ENCODE results near the gene DCLK3. TPM values are rescaled to one million over a fixed set of nuclear protein-coding genes. Genes with fewer than 3 reads are reported as not detected.

The DCLK3 gene
- total RNA-seq, 1 donor, result under 0.01 TPM

- Histone ChIP-seq H3K9me3 (ENCODE audit: low read depth, low read length) (no peaks in the 10 kb centered on the region), H3K4me1 (ENCODE audit: insufficient read depth, low read length) (no peaks in the 10 kb centered on the region), H3K4me3 (ENCODE audit: low read length) (no peak overlapping the region), H3K27me3 (ENCODE audit: insufficient read depth, low read length) (no peaks in the 10 kb centered on the region)
Observed at GRCh38 chr3:36704280-36704679, 60.1 kb downstream of the DCLK3 start.

- no peaks in the 10 kb centered on the region for H3K9me3 ChIP-seq (ENCODE audit: low read depth, low read length)
- H3K4me1 ChIP-seq (ENCODE audit: insufficient read depth, low read length), result no peaks in the 10 kb centered on the region
- H3K27me3 ChIP-seq (ENCODE audit: insufficient read depth, low read length), result no peaks in the 10 kb centered on the region
- H3K4me3 ChIP-seq (ENCODE audit: low read length), result no peak overlapping the region
Observed at GRCh38 chr3:36701249-36701572, 63.1 kb downstream of the DCLK3 start.

GRCh38 chr3:36700537-36701248 lies 63.7 kb downstream of the DCLK3 start:
- no peaks in the 10 kb centered on the region for H3K4me1 ChIP-seq (ENCODE audit: insufficient read depth, low read length)
- no peak overlapping the region for H3K4me3 ChIP-seq (ENCODE audit: low read length)
- H3K27me3 ChIP-seq (ENCODE audit: insufficient read depth, low read length), result no peaks in the 10 kb centered on the region
- no peaks in the 10 kb centered on the region for H3K9me3 ChIP-seq (ENCODE audit: low read depth, low read length)

GRCh38 chr3:36698314-36698713 lies 66.0 kb downstream of the DCLK3 start:
- H3K4me1 ChIP-seq (ENCODE audit: insufficient read depth, low read length), result no peaks in the 10 kb centered on the region
- H3K4me3 ChIP-seq (ENCODE audit: low read length), result no peak overlapping the region
- H3K9me3 ChIP-seq (ENCODE audit: low read depth, low read length), result no peaks in the 10 kb centered on the region
- H3K27me3 ChIP-seq (ENCODE audit: insufficient read depth, low read length), result no peaks in the 10 kb centered on the region

GRCh38 chr3:36697229-36698001 lies 66.9 kb downstream of the DCLK3 start:
- Histone ChIP-seq H3K9me3 (ENCODE audit: low read depth, low read length) (no peaks in the 10 kb centered on the region), H3K4me3 (ENCODE audit: low read length) (no peak overlapping the region), H3K4me1 (ENCODE audit: insufficient read depth, low read length) (no peaks in the 10 kb centered on the region), H3K27me3 (ENCODE audit: insufficient read depth, low read length) (no peaks in the 10 kb centered on the region)

GRCh38 chr3:36696799-36697198 lies 67.6 kb downstream of the DCLK3 start:
- Histone ChIP-seq H3K27me3 (ENCODE audit: insufficient read depth, low read length) (no peaks in the 10 kb centered on the region), H3K4me1 (ENCODE audit: insufficient read depth, low read length) (no peaks in the 10 kb centered on the region), H3K9me3 (ENCODE audit: low read depth, low read length) (no peaks in the 10 kb centered on the region), H3K4me3 (ENCODE audit: low read length) (no peak overlapping the region)

GRCh38 chr3:36695769-36696137 lies 68.6 kb downstream of the DCLK3 start:
- Histone ChIP-seq H3K4me3 (ENCODE audit: low read length) (no peak overlapping the region), H3K27me3 (ENCODE audit: insufficient read depth, low read length) (no peaks in the 10 kb centered on the region), H3K4me1 (ENCODE audit: insufficient read depth, low read length) (no peaks in the 10 kb centered on the region), H3K9me3 (ENCODE audit: low read depth, low read length) (no peaks in the 10 kb centered on the region)

- Histone ChIP-seq H3K4me1 (ENCODE audit: insufficient read depth, low read length) (no peaks in the 10 kb centered on the region), H3K9me3 (ENCODE audit: low read depth, low read length) (no peaks in the 10 kb centered on the region), H3K4me3 (ENCODE audit: low read length) (no peak overlapping the region), H3K27me3 (ENCODE audit: insufficient read depth, low read length) (no peaks in the 10 kb centered on the region)
Observed at GRCh38 chr3:36695113-36695768, 69.1 kb downstream of the DCLK3 start.

- H3K27me3 ChIP-seq (ENCODE audit: insufficient read depth, low read length), result no peaks in the 10 kb centered on the region
Observed at GRCh38 chr3:36693670-36694069, 70.7 kb downstream of the DCLK3 start.

GRCh38 chr3:36689560-36689959 lies 74.8 kb downstream of the DCLK3 start:
- no peaks in the 10 kb centered on the region for H3K4me1 ChIP-seq (ENCODE audit: insufficient read depth, low read length)
- H3K4me3 ChIP-seq (ENCODE audit: low read length), result no peak overlapping the region
- no peaks in the 10 kb centered on the region for H3K27me3 ChIP-seq (ENCODE audit: insufficient read depth, low read length)

More at GRCh38 chr3:36693670-36694069, 70.7 kb downstream of the DCLK3 start:
- Histone ChIP-seq H3K4me1 (ENCODE audit: insufficient read depth, low read length) (no peaks in the 10 kb centered on the region), H3K4me3 (ENCODE audit: low read length) (no peak overlapping the region), H3K9me3 (ENCODE audit: low read depth, low read length) (no peaks in the 10 kb centered on the region)

GRCh38 chr3:36688815-36689214 lies 75.5 kb downstream of the DCLK3 start:
- Histone ChIP-seq H3K9me3 (ENCODE audit: low read depth, low read length) (no peaks in the 10 kb centered on the region), H3K27me3 (ENCODE audit: insufficient read depth, low read length) (no peaks in the 10 kb centered on the region)

More at GRCh38 chr3:36689560-36689959, 74.8 kb downstream of the DCLK3 start:
- no peaks in the 10 kb centered on the region for H3K9me3 ChIP-seq (ENCODE audit: low read depth, low read length)

GRCh38 chr3:36686516-36686915 lies 77.8 kb downstream of the DCLK3 start:
- no peaks in the 10 kb centered on the region for H3K9me3 ChIP-seq (ENCODE audit: low read depth, low read length)
- H3K4me3 ChIP-seq (ENCODE audit: low read length), result no peak overlapping the region
- H3K27me3 ChIP-seq (ENCODE audit: insufficient read depth, low read length), result no peaks in the 10 kb centered on the region
- H3K4me1 ChIP-seq (ENCODE audit: insufficient read depth, low read length), result no peaks in the 10 kb centered on the region

More at GRCh38 chr3:36688815-36689214, 75.5 kb downstream of the DCLK3 start:
- Histone ChIP-seq H3K4me1 (ENCODE audit: insufficient read depth, low read length) (no peaks in the 10 kb centered on the region), H3K4me3 (ENCODE audit: low read length) (no peak overlapping the region)

- Histone ChIP-seq H3K27me3 (ENCODE audit: insufficient read depth, low read length) (no peaks in the 10 kb centered on the region), H3K4me3 (ENCODE audit: low read length) (no peak overlapping the region), H3K9me3 (ENCODE audit: low read depth, low read length) (peaks cover 14% of the 10 kb centered on the region), H3K4me1 (ENCODE audit: insufficient read depth, low read length) (no peaks in the 10 kb centered on the region)
Observed at GRCh38 chr3:36681867-36682266, 82.5 kb downstream of the DCLK3 start.

GRCh38 chr3:36680952-36681351 lies 83.4 kb downstream of the DCLK3 start:
- Histone ChIP-seq H3K27me3 (ENCODE audit: insufficient read depth, low read length) (no peaks in the 10 kb centered on the region), H3K9me3 (ENCODE audit: low read depth, low read length) (peaks cover 14% of the 10 kb centered on the region), H3K4me3 (ENCODE audit: low read length) (no peak overlapping the region), H3K4me1 (ENCODE audit: insufficient read depth, low read length) (no peaks in the 10 kb centered on the region)

GRCh38 chr3:36679384-36680200 lies 84.8 kb downstream of the DCLK3 start:
- Histone ChIP-seq H3K9me3 (ENCODE audit: low read depth, low read length) (peaks cover 14% of the 10 kb centered on the region), H3K27me3 (ENCODE audit: insufficient read depth, low read length) (no peaks in the 10 kb centered on the region), H3K4me1 (ENCODE audit: insufficient read depth, low read length) (no peaks in the 10 kb centered on the region), H3K4me3 (ENCODE audit: low read length) (no peak overlapping the region)

All from mononuclear cell (primary cell).